SK-N-SH (cell line): ENCODE measurements around the gene BHLHA9. TPM values are rescaled to one million over a fixed set of nuclear protein-coding genes. Genes with fewer than 3 reads are reported as not detected.

ENCODE experiments used
- CTCF ChIA-PET: fragments of 300-600, 350-600 bp; formaldehyde crosslinking; extraction: SDS; loops from one replicate; lab custom pipeline; 2021; lab: Yijun Ruan, JAX
- POLR2A ChIA-PET: fragments of 350-600 bp; sonication (Branson Sonifier 250); formaldehyde crosslinking; extraction: SDS; loops from one replicate; lab custom pipeline; 2020; ENCODE audit warnings: antibody characterized with exemption, inconsistent platforms; lab: Yijun Ruan, JAX
- DNase-seq: peaks from one replicate; pipeline ENCODE4 v3.0.0; 2012
- H2AFZ ChIP-seq: fragments of 200-600 bp; sonication (generic); 2 replicates; pipeline ENCODE4 v1.8.1; 2016; ENCODE audit warnings: antibody characterized with exemption, mild to moderate bottlenecking, low read depth
- H3F3A ChIP-seq: fragments of 200-600 bp; sonication (generic); replicated peaks from 2 replicates; pipeline ENCODE3; 2016; ENCODE audit warnings: antibody characterized with exemption, mild to moderate bottlenecking; ENCODE audit not compliant: insufficient read depth
- H3K27ac ChIP-seq, 2 experiments: fragments of 200-500 bp in 1 of 2; fragments of 200-600 bp in 1 of 2; sonication (Bioruptor generic) in 1 of 2; sonication (generic), shearing (Covaris generic) in 1 of 2; 2 replicates each; pipeline versions ENCODE4 v1.5.1 to v1.6.1; 2014 to 2016; ENCODE audit warnings: low read depth in 2 of 2, inconsistent platforms in 1 of 2, low read length in 1 of 2, mild to moderate bottlenecking in 1 of 2, mixed read lengths in 1 of 2
- H3K27me3 ChIP-seq: fragments of 200-600 bp; sonication (generic), shearing (Covaris generic); 2 replicates; pipeline ENCODE4 v1.6.1; 2016; ENCODE audit warnings: mixed run types; ENCODE audit not compliant: insufficient read depth
- H3K36me3 ChIP-seq, 2 experiments: fragments of 200-500 bp in 1 of 2; fragments of 200-600 bp in 1 of 2; sonication (Bioruptor generic) in 1 of 2; sonication (generic) in 1 of 2; replicated peaks in 1 of 2; 2 replicates each; pipeline versions ENCODE3 to v1.5.1; 2014 to 2016; ENCODE audit warnings: low read length in 1 of 2, mild to moderate bottlenecking in 1 of 2; ENCODE audit not compliant: insufficient read depth in 2 of 2, control insufficient read depth in 1 of 2
- H3K4me1 ChIP-seq, 2 experiments: fragments of 200-500 bp in 1 of 2; fragments of 200-600 bp in 1 of 2; sonication (Bioruptor generic) in 1 of 2; sonication (generic), shearing (Covaris generic) in 1 of 2; 2 replicates each; pipeline versions ENCODE4 v1.5.1 to v1.6.1; 2014 to 2016; ENCODE audit warnings: low read depth in 1 of 2, low read length in 1 of 2, mixed run types in 1 of 2; ENCODE audit not compliant: insufficient read depth in 2 of 2, control insufficient read depth in 1 of 2
- H3K4me2 ChIP-seq: fragments of 200-600 bp; sonication (generic), shearing (Covaris generic); 2 replicates; pipeline ENCODE4 v1.6.1; 2017; ENCODE audit warnings: mixed run types
- H3K4me3 ChIP-seq, 2 experiments: fragments of 200-500 bp in 1 of 2; fragments of 200-600 bp in 1 of 2; sonication (Bioruptor generic) in 1 of 2; sonication (generic), shearing (Covaris generic) in 1 of 2; 2 replicates each; pipeline versions ENCODE4 v1.5.1 to v1.8.1; 2014 to 2016; ENCODE audit warnings: low read depth in 2 of 2, inconsistent platforms in 1 of 2, low read length in 1 of 2, mild to moderate bottlenecking in 1 of 2, mixed read lengths in 1 of 2, moderate library complexity in 1 of 2
- H3K79me2 ChIP-seq: fragments of 200-600 bp; sonication (generic); 2 replicates; pipeline ENCODE4 v1.8.1; 2017; ENCODE audit warnings: mild to moderate bottlenecking; ENCODE audit not compliant: insufficient read depth
- H3K9ac ChIP-seq: fragments of 200-600 bp; sonication (generic); 2 replicates; pipeline ENCODE4 v1.6.1; 2017; ENCODE audit warnings: mixed run types
- H3K9me2 ChIP-seq: fragments of 200-600 bp; sonication (generic); 2 replicates; pipeline ENCODE4 v1.6.1; 2017; ENCODE audit warnings: mixed run types
- H3K9me3 ChIP-seq: fragments of 200-600 bp; sonication (generic); 2 replicates; pipeline ENCODE4 v1.6.1; 2017; ENCODE audit warnings: mixed run types, mild to moderate bottlenecking, moderate library complexity
- H4K20me1 ChIP-seq: fragments of 200-600 bp; sonication (generic); 2 replicates; pipeline ENCODE4 v1.6.1; 2017; ENCODE audit warnings: mild to moderate bottlenecking, mixed run types; ENCODE audit not compliant: insufficient read depth
- EP300 ChIP-seq, 2 experiments: IDR thresholded peaks; 2 replicates each; pipeline versions ENCODE4 v1.4.0 to v1.6.1; 2012; ENCODE audit warnings: borderline replicate concordance in 1 of 2, low read depth in 1 of 2, low read length in 1 of 2
- GATA2 ChIP-seq: sonication (generic); formaldehyde crosslinking; IDR thresholded peaks from 2 replicates; pipeline ENCODE4 v1.5.0; 2020; ENCODE audit warnings: mild to moderate bottlenecking, missing genetic modification reagents
- IRF3 ChIP-seq: fragments of 150-350 bp; IDR thresholded peaks from 2 replicates; pipeline ENCODE4 v1.6.1; 2016; ENCODE audit warnings: mild to moderate bottlenecking, low read depth, low read length
- JUND ChIP-seq: IDR thresholded peaks from 2 replicates; pipeline ENCODE4 v1.4.0; 2012
- MEF2A ChIP-seq: IDR thresholded peaks from 2 replicates; pipeline ENCODE4 v1.4.0; 2012; ENCODE audit warnings: low read depth, borderline replicate concordance
- MXI1 ChIP-seq: IDR thresholded peaks from 2 replicates; pipeline ENCODE4 v1.6.1; 2012; ENCODE audit warnings: mild to moderate bottlenecking, low read depth, low read length, improper control_type of control experiment
- NRF1 ChIP-seq: IDR thresholded peaks from 2 replicates; pipeline ENCODE4 v1.6.1; 2012; ENCODE audit warnings: low read depth, mild to moderate bottlenecking, low read length
- POLR2AphosphoS5 ChIP-seq: IDR thresholded peaks from 2 replicates; pipeline ENCODE4 v1.6.1; 2012; ENCODE audit warnings: low read depth, low read length
- RFX5 ChIP-seq: IDR thresholded peaks from 2 replicates; pipeline ENCODE4 v1.6.1; 2012; ENCODE audit warnings: mild to moderate bottlenecking, improper control_type of control experiment, low read length
- SIN3A ChIP-seq: IDR thresholded peaks from 2 replicates; pipeline ENCODE4 v1.6.1; 2012; ENCODE audit warnings: low read depth, mild to moderate bottlenecking, low read length, moderate library complexity, borderline replicate concordance
- SMC3 ChIP-seq: IDR thresholded peaks from 2 replicates; pipeline ENCODE4 v1.6.1; 2012; ENCODE audit warnings: low read depth, low read length, improper control_type of control experiment
- TEAD4 ChIP-seq: IDR thresholded peaks from 2 replicates; pipeline ENCODE4 v1.4.0; 2012; ENCODE audit warnings: mild to moderate bottlenecking, borderline replicate concordance; ENCODE audit not compliant: insufficient read depth
- YY1 ChIP-seq: IDR thresholded peaks from 2 replicates; pipeline ENCODE4 v1.4.0; 2012; ENCODE audit warnings: low read depth, mild to moderate bottlenecking
- WGBS: methylation state at CpG from one replicate; pipeline ENCODE4 v1.1.6; 2017; ENCODE audit warnings: low lambda C conversion rate; 5-methylcytosine and 5-hydroxymethylcytosine counted together
- polyA plus RNA-seq, 3 experiments: library from polyadenylated mRNA; depleted of rRNA; stranded (reverse); fragments of >200 nt; gene quantifications; 2 replicates each; pipeline ENCODE4 v1.2.3, GENCODE V29; 2012

The BHLHA9 gene
- not detected in 2 replicates for polyA plus RNA-seq (2012; rRNA removed)
- not detected in 2 replicates for polyA plus RNA-seq (2012; cell fraction: cytosol; rRNA removed)
- not detected in 2 replicates for polyA plus RNA-seq (2012; cell fraction: nucleus; rRNA removed)

DNA sequence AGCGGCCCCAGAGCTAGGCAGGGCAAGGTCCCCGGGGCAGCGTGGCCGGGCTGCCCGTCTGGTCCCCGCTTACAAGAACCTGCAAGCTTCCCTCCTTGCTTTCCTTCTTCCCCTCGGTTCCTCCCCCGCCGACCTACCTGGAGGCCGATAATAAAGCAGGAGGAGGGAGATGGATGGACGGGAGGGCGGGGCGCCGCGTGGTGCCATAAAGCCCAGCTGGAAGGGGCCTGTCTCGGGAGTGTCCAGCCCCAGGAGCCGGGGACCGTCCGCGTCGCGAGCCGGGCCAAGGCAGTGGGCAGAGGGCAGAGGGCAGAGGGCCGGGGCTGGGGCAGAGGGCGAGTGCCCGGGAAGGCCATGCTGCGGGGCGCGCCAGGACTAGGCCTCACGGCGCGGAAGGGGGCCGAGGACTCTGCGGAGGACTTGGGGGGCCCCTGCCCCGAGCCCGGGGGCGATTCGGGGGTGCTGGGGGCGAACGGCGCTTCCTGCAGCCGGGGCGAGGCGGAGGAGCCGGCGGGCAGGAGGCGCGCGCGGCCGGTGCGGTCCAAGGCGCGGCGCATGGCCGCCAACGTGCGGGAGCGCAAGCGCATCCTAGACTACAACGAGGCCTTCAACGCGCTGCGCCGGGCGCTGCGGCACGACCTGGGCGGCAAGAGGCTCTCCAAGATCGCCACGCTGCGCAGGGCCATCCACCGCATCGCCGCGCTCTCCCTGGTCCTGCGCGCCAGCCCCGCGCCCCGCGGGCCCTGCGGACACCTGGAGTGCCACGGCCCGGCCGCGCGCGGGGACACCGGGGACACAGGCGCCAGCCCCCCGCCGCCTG, at the start of gene BHLHA9:
Gene BHLHA9 (plus strand): TSS at position 235 of the 820 bp plus-strand sequence. CDS start 120 bp downstream, at position 355.
- peaks cover 0 to 4% of the 10 kb centered on the region in 2 experiments; a peak in 1 of 4 replicates for H3K4me1 ChIP-seq
- no peak within 1 kb of the TSS for H3K9ac ChIP-seq
- H3K9me3 ChIP-seq, result no peaks in the 10 kb centered on the region
- TF ChIP-seq SIN3A, result no peak
- TF ChIP-seq NRF1, result no peak
- TF ChIP-seq MEF2A, result no peak
- TF ChIP-seq RFX5, result no peak
- ChIA-PET CTCF (interaction anchor here (0.7 to 6.0 kb wide), 6 partner anchors 11 to 245 kb away, joined by 3 to 32 read pairs (median 6); no protein-coding TSS in a partner anchor), POLR2A (no interaction called here)
- no peaks in the 10 kb centered on the region for H4K20me1 ChIP-seq
- no peaks in the 10 kb centered on the region for H3K9me2 ChIP-seq
- H3K27me3 ChIP-seq, result 0 out of 2 replicates have a peak, but pooled peaks cover 13% of the 10 kb centered on the region
- H2AFZ ChIP-seq, result no peak within 1 kb of the TSS
- no peak within 1 kb of the TSS for H3K27ac ChIP-seq
- H3K79me2 ChIP-seq, result no peaks in the 10 kb centered on the region
- H3K4me3 ChIP-seq, result no peak within 1 kb of the TSS
- no peak for DNase-seq
- 78% methylated on average over 63 of the region's 93 CpGs for WGBS
- H3K36me3 ChIP-seq, result no peaks in the 10 kb centered on the region
- H3F3A ChIP-seq, result peaks cover 19% of the 10 kb centered on the region
- no peak within 1 kb of the TSS for H3K4me2 ChIP-seq

DNA sequence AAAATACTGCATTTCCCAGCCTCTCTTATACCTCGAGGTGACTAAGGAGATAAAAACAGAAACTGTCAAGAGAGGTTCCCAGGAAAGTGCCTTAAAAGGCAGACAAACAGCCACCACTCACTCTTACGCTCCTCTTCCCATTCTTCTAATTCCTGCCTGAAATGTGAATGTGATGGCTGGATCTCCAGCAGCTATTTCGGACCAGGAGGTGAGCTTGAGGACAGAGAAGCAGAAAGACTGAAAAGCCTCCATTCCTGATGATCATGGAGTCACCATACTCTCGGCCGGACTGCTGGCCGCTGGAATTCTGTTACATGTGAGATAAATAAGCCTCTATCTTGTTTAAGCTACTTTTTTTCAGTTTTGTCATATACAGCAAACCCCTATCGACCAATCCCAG, 49.0 kb upstream of the BHLHA9 start:
- TF ChIP-seq SMC3 (no peak), NRF1 (no peak), GATA2 (CRISPR knock-in tag) (no peak), IRF3 (no peak), JUND (no peak), MXI1 (no peak), POLR2AphosphoS5 (no peak), EP300 (IDR thresholded peaks at IDR 0.05; ENCODE audit: borderline replicate concordance in 1 of 2, low read depth in 1 of 2, low read length in 1 of 2) (no peak), YY1 (no peak), TEAD4 (no peak)
- Histone ChIP-seq H3K9ac (no peak overlapping the region), H3K9me2 (no peaks in the 10 kb centered on the region), H4K20me1 (no peaks in the 10 kb centered on the region), H3K4me1 (no peaks in the 10 kb centered on the region), H3K4me3 (no peak overlapping the region), H3K36me3 (no peaks in the 10 kb centered on the region), H3K27me3 (peaks cover 37% of the 10 kb centered on the region; the same call in 1 of the 2 replicates), H2AFZ (no peak overlapping the region), H3F3A (no peaks in the 10 kb centered on the region), H3K9me3 (no peaks in the 10 kb centered on the region), H3K27ac (no peak overlapping the region), H3K4me2 (no peak overlapping the region), H3K79me2 (no peaks in the 10 kb centered on the region)
- CTCF ChIA-PET, result interaction anchor here (1.4 to 1.6 kb wide), 2 partner anchors 34 to 99 kb away, joined by 3 to 4 read pairs; no protein-coding TSS in a partner anchor
- no peak for DNase-seq
- POLR2A ChIA-PET, result no interaction called here
- WGBS, result 41% methylated on average over 7 of the region's 7 CpGs
